Effector memory CD4-positive, alpha-beta T cell (primary cell): ENCODE data around the gene MACO1.
"Not testable (repeated sequence)": the region's sequence is repeated elsewhere in the genome, so short reads cannot be mapped to it uniquely, and the experiment has no call there.

Experiments used
- DNase-seq, 3 donors: peaks; one replicate each; pipeline ENCODE4 v3.0.0-alpha.2; 2020
- H3K27ac ChIP-seq: 2 replicates; pipeline ENCODE4 v1.7.0; 2013; ENCODE audit warnings: mild to moderate bottlenecking, low read length, moderate library complexity; ENCODE audit not compliant: insufficient read depth, poor library complexity, severe bottlenecking
- H3K27me3 ChIP-seq: replicated peaks from 2 replicates; pipeline ENCODE4 v1.7.0; 2013; ENCODE audit warnings: mild to moderate bottlenecking, low read length; ENCODE audit not compliant: insufficient read depth, control insufficient read depth, poor library complexity, severe bottlenecking
- H3K36me3 ChIP-seq: 2 replicates; pipeline ENCODE4 v1.7.0; 2013; ENCODE audit warnings: mild to moderate bottlenecking, low read length, moderate library complexity; ENCODE audit not compliant: control insufficient read depth, insufficient read depth
- H3K4me1 ChIP-seq: 2 replicates; pipeline ENCODE4 v1.7.0; 2013; ENCODE audit warnings: low read length, mild to moderate bottlenecking; ENCODE audit not compliant: control insufficient read depth, insufficient read depth, poor library complexity, severe bottlenecking
- H3K4me3 ChIP-seq: 2 replicates; pipeline ENCODE4 v1.7.0; 2013; ENCODE audit warnings: low read length, low read depth, mild to moderate bottlenecking; ENCODE audit not compliant: insufficient read depth, poor library complexity, severe bottlenecking
- H3K9me3 ChIP-seq: 2 replicates; pipeline ENCODE4 v1.7.0; 2013; ENCODE audit warnings: mild to moderate bottlenecking, low read length, moderate library complexity; ENCODE audit not compliant: control insufficient read depth

MACO1 gene

DNA sequence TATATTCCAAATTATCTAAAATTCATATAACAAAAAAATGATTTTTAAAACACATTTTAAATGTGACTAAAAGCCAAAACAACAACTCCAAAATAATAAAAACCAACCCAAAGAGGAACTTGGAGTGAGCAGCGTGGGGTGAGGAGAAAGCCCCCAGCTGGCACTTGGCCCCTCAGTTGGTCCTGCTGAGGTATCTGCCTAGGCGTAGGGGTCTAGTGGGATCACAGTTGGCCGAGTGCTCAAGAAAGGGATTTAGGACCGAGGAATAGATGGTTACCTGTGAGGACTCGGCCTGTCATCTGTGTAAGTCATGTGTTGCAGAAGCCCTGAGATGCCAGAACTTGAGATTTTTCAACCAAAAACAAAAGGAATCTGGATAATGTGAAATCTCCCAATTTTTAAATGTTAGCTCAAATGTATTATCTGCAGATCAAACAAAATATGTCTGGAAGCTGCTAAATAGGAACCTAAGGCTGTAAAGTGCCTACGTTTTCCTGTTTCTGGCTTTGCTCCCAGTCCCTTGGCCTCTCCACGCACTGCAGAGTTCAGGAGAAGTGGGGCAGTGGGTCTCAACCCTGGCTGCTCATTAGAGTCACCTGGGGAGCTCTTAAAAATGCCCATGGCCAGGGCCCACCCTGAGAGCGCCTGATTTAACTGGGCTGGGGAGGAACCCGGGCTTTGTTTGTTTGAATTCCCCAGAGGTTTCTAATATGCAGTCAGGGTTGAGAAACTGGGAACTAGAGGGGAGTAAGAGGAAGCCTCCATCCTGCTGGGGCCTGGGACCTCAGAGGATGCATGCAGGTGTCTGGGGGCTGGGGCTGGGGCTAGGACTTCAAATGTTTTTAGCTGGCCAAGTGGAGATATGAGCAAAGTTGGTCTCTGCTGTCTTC lies 74.3 kb downstream of the MACO1 start:
- Histone ChIP-seq H3K4me3 (no peak overlapping the region), H3K27me3 (no peaks in the 10 kb centered on the region), H3K4me1 (peaks cover 7% of the 10 kb centered on the region), H3K9me3 (no peaks in the 10 kb centered on the region), H3K27ac (no peak overlapping the region), H3K36me3 (peaks cover 5% of the 10 kb centered on the region)
- no peak for DNase-seq

DNA sequence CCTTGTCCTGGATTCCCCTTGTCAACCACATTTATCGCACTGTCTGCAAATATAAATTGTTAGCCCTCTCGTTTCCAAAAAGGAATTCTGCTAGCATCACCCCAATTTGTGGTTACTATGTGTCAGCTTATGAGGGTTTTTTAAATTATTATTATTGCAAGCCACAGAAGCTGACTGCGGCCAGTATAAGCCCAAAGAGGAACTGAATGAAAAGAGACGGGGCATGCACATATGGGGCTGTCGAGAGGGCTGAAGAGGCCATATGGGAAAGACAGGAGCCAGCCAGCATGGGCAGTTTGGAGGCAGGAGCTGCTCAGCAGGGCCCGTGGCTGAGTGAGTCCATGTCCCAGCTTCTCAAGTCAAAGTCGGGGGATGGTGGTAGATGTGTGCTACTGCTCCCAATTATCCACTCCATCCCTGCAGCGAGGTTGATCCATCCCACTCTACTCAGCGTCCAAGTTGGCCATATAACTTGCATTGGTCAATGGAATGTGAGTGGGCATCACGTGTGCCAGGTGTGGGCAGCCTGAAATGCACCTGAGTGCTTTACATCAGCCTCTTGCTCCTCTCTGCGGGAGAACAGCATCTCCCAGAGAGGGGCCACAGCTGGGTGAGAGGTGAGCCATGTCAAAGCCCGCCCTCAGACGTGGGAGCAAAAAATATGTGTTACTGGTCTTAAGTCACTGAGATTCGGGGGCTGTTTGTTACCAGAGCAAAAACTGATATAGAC lies 75.1 kb downstream of the MACO1 start:
- no peak for DNase-seq
- Histone ChIP-seq H3K4me1 (peaks cover 7% of the 10 kb centered on the region), H3K27ac (no peak overlapping the region), H3K9me3 (no peaks in the 10 kb centered on the region), H3K36me3 (peaks cover 5% of the 10 kb centered on the region), H3K4me3 (no peak overlapping the region), H3K27me3 (no peaks in the 10 kb centered on the region)

DNA sequence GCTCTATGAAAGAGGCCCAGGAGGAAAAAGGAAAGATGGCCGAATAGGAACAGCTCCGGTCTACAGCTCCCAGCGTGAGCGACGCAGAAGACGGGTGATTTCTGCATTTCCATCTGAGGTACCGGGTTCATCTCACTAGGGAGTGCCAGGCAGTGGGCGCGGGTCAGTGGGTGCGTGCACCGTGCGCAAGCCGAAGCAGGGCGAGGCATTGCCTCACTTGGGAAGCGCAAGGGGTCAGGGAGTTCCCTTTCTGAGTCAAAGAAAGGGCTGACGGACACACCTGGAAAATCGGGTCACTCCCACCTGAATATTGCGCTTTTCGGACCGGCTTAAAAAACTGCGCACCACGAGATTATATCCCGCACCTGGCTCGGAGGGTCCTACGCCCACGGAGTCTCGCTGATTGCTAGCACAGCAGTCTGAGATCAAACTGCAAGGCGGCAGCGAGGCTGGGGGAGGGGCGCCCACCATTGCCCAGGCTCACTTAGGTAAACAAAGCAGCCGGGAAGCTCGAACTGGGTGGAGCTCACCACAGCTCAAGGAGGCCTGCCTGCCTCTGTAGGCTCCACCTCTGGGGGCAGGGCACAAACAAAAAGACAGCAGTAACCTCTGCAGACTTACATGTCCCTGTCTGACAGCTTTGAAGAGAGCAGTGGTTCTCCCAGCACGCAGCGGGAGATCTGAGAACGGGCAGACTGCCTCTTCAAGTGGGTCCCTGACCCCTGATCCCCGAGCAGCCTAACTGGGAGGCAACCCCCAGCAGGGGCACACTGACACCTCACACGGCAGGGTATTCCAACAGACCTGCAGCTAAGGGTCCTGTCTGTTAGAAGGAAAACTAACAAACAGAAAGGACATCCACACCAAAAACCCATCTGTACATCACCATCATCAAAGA lies 76.1 kb downstream of the MACO1 start:
- H3K27ac ChIP-seq, H3K36me3 ChIP-seq, H3K9me3 ChIP-seq, H3K4me1 ChIP-seq, H3K4me3 ChIP-seq, H3K27me3 ChIP-seq: not testable (repeated sequence)
- peak in 1 of 3 donors; percentile 7 for DNase-seq

DNA sequence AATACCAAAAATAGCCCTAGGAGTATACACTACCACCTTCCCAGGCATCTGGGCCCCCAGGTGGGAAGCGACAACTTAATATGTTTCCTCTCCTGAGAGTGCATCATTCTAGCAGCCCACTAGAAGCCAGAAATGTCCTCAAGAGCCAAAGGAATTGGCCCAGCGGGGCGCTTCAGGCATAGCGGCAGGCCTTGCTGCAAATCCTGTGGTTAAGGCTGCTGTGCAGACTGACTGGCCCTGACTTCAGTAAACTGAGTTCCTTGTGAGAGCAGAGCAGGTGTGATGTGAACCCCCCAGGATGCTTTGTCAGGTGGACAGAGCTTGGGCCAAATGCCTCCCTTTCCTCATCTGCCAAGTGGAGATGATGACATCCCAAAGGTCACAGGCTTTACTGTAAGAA lies 83.0 kb downstream of the MACO1 start:
- Histone ChIP-seq H3K9me3 (no peaks in the 10 kb centered on the region), H3K27me3 (no peaks in the 10 kb centered on the region), H3K4me3 (no peak overlapping the region), H3K4me1 (no peaks in the 10 kb centered on the region), H3K36me3 (no peaks in the 10 kb centered on the region), H3K27ac (no peak overlapping the region)
- no peak for DNase-seq

DNA sequence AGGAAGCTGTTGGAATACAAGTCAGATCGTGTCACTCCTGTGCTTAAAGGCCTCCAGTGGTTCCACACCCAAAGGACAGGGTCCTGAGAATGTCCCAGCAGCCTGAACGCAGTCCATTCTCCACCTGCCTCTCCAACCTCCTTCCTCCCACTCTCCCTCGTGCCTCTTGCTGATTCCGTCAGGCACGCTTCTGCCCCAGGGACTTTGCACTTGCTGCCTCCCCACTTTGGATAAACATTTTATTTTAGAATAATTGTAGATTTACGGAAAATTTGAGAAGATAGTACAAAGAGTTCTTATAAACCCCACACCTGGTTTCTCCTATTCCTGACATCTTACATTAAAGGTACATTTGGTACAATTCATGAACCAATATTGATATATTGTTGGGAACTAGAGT lies 84.3 kb downstream of the MACO1 start:
- H3K9me3 ChIP-seq, result no peaks in the 10 kb centered on the region
- DNase-seq, result no peak
- H3K4me1 ChIP-seq, result no peaks in the 10 kb centered on the region
- no peak overlapping the region for H3K4me3 ChIP-seq
- H3K27ac ChIP-seq, result no peak overlapping the region
- no peaks in the 10 kb centered on the region for H3K27me3 ChIP-seq
- H3K36me3 ChIP-seq, result no peaks in the 10 kb centered on the region

DNA sequence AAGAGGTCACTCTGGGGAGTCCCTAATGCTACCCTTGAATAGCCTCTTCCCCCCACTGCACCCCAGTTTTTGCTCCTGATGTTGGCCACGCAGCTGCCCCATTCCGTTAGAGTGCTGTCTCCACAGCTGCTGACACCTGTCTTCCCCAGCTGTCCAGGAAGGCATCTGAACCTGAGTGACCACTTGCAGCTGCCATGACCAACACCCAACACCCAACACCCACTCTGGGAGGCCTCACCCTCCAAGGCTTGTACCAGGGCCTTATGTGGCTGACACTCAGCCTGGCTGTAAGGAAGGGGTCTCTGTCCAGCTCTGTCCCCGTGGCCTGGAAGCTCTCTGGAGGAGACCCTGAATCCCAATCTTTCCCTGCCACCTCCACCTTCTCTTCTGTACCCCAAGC lies 86.0 kb downstream of the MACO1 start:
- Histone ChIP-seq H3K4me1 (peaks cover 5% of the 10 kb centered on the region), H3K27ac (no peak overlapping the region), H3K27me3 (no peaks in the 10 kb centered on the region), H3K4me3 (no peak overlapping the region), H3K36me3 (no peaks in the 10 kb centered on the region), H3K9me3 (no peaks in the 10 kb centered on the region)
- no peak for DNase-seq

DNA sequence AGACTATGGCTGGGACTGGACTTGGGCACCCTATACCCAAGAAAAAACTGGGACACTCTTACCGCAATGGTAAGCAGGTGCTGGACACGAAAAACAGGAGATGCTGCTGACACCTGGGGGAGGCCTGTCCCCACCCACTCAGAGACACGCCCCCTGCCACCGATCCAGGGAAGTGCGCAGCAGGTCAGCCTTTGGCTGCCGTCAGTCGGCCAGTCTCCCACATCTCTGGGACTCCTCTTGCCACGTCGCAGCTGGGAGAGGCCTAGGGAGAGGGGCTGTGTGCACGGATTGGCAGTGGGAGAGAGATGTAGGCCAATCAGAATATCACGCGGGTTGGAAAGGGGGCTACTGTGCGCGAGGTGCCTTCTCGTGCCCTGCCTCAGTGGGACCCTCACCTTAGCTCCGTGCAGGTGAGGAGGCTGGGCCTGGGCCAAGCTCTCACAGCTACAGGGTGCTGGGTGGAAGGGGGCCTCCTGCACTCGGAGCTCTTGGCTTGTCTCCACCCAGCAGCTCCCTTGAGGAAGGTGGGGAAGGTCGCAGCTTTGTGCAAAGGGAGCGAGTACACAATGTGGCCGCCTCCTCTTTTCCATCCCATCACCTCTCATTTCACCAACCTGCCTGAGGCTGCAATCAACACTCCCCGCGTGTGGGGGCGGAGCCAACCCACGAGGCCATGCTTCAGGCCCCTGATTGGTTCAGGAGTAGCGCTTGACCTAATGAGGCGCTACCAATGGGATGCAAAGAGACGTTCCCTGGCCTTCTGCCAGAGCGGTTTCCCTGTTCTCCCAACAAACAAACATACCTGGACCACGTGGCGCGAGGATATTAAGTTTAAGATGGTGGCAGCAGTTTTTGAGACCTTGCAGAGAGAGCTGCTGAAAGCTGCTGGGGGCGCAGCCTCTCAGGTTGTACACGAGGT lies 87.0 kb downstream of the MACO1 start:
- Histone ChIP-seq H3K4me1 (peaks cover 5% of the 10 kb centered on the region), H3K9me3 (no peaks in the 10 kb centered on the region), H3K27me3 (no peaks in the 10 kb centered on the region), H3K36me3 (no peaks in the 10 kb centered on the region), H3K27ac (no peak overlapping the region), H3K4me3 (no peak overlapping the region)
- DNase-seq, result no peak

DNA sequence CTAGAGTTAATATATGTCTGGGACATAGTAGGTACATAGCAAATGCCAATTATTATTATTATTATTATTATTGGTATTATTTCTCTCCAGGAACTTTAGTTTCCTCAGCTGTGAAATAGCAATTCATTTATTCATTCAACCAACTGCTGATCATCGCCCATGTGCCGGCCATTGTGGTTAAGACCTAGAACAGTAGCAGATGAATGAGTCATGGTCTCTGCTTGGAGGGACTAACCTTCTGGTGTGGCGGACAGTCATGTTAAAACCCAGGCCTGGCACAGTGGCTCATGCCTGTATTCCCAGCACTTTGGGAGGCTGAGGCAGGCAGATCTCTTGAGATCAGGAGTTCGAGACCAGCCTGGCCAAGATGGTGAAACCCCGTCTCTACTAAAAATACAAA lies 88.9 kb downstream of the MACO1 start:
- peaks cover 5% of the 10 kb centered on the region for H3K4me1 ChIP-seq
- no peak overlapping the region for H3K4me3 ChIP-seq
- no peaks in the 10 kb centered on the region for H3K9me3 ChIP-seq
- no peaks in the 10 kb centered on the region for H3K36me3 ChIP-seq
- DNase-seq, result no peak
- H3K27ac ChIP-seq, result no peak overlapping the region
- H3K27me3 ChIP-seq, result no peaks in the 10 kb centered on the region

DNA sequence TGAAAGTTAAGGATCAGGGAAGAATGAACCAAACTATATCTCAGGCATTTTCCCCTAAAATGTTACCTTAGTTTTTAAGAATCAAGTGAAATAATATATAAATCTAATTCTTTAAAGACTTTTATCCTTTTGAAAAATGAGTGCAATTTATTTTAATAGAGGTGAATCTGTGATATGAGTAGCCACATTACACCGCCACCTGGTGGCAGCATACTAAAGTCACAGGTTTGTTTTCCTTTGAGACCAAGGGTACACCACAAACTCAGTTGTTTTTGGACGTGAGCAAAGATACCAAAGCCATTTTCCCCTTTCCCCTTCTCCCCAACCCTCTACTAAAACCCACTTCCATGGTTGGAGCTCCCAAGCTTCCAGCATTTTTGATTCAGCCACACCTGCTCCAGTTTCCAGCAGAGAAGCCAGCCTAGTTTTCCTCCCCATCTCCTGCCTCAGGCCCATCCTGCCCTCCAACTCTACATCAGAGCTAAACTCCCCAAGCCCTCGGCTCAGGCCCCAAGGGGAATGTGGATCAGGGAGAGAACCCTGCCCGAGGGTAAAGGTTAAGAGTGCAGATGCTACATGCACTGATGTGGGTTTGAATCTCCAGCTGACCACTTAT lies 89.9 kb downstream of the MACO1 start:
- H3K9me3 ChIP-seq, result no peaks in the 10 kb centered on the region
- peaks cover 5% of the 10 kb centered on the region for H3K4me1 ChIP-seq
- H3K27ac ChIP-seq, result no peak overlapping the region
- H3K27me3 ChIP-seq, result no peaks in the 10 kb centered on the region
- no peak overlapping the region for H3K4me3 ChIP-seq
- H3K36me3 ChIP-seq, result no peaks in the 10 kb centered on the region
- DNase-seq, result peak; percentile 17 to 55 (median 26)
